HG02938 (cell line): Measurements from ENCODE around the gene SERPINA12.
"Not testable (repeated sequence)": the region's sequence is repeated elsewhere in the genome, so short reads cannot be mapped to it uniquely, and the experiment has no call there.

Experiments used
- ATAC-seq: cut with Tn5 transposase; IDR thresholded peaks from one replicate; pipeline ENCODE4 v1.9.1; 2021; ENCODE audit warnings: mild to moderate bottlenecking, moderate library complexity; ENCODE audit not compliant: unreplicated experiment

The SERPINA12 gene

GRCh38 chr14:94538070-94538740 lies 28.9 kb upstream of the SERPINA12 start:
- ATAC-seq, result no peak

- ATAC-seq, result no peak
Observed at GRCh38 chr14:94536836-94537235, 27.6 kb upstream of the SERPINA12 start.

GRCh38 chr14:94535506-94535905 lies 26.2 kb upstream of the SERPINA12 start:
- ATAC-seq, result no peak

- no peak for ATAC-seq
Observed at GRCh38 chr14:94532447-94532846, 23.2 kb upstream of the SERPINA12 start.

DNA sequence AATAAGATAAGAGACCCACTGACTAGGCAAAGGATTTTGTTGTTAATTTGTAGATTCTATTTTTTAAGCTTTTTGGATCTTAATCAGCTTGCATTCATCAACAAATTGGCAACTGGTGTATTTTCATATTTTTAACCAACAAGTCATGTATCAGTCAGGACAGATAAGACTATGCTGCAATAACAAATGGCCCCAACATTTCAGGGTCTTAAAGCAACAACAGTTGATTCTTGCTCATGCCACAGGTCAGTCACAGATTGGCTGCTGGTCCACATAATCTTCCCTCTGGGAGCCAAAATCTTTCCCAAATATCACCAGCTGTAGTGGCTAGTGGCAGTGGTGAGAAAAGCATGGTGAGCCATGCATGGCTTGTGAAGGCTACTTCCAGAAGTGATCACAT lies 21.9 kb upstream of the SERPINA12 start:
- ATAC-seq, result no peak

DNA sequence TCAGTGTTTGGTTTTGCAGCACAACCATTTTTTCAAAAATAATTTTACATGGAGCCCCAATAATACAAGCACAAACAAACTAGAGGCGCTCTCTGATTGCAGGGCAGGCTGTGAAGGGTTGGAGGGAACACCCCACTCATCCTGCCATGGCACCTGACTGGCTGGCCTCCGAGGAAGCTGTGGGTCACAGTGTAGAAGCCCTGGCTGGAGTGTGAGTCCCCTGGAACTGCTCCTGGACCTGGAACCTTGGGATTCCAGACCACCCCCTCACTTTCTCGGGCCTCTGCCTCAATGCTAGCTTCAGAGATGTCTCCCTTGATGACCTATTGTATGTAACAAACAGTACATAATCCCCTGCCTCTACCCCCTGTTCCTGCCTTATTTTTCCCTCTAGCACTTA lies 14.8 kb upstream of the SERPINA12 start:
- ATAC-seq, result no peak

DNA sequence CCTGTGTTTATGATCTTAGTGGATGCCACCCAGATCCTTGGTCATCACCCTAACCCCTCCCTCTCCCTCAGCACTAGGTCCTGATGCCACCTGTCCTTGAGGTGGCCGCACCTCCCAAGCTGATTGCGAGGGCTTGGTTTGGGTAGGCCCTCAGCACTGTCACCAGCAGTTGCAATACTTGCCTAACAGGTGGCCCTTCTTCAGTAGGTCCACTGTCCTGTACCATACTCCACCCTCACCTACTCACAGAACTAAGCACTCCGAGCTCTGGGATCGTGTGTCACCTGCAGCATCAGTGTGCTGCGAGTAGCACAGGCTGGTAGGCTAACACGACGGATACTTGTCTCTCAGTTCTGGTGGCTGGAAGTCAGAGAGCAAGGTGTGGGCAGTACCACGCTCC lies 14.0 kb upstream of the SERPINA12 start:
- no peak for ATAC-seq

DNA sequence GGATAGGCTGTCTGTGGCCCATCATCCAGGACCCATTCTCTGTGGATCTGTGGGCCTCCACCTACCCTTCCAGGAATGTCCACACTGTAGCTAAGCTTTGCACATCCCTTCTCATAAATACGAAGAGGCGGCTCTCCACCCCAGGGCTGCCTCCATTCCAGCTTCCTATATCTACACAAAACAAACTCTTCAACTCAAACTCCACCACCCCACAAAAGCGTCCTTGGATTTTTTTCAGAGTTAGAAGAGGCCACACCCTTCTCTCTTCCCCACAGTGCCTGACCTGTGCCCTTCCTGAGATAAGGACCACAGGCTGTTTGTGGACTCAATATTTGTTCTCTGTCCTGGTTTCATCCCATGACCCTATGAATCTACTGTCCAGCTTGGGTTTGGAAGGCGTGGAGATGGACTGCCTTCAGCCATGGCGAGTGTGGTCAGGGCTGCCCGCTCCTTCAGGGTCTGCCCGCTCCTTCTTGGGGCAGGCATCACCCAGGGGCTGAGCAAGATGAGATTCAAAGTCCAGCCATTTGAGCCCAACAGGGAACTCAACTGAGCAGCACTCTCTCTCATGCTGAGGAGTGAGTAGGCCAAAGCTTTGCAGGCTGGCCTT lies 13.0 kb upstream of the SERPINA12 start:
- ATAC-seq, result no peak

DNA sequence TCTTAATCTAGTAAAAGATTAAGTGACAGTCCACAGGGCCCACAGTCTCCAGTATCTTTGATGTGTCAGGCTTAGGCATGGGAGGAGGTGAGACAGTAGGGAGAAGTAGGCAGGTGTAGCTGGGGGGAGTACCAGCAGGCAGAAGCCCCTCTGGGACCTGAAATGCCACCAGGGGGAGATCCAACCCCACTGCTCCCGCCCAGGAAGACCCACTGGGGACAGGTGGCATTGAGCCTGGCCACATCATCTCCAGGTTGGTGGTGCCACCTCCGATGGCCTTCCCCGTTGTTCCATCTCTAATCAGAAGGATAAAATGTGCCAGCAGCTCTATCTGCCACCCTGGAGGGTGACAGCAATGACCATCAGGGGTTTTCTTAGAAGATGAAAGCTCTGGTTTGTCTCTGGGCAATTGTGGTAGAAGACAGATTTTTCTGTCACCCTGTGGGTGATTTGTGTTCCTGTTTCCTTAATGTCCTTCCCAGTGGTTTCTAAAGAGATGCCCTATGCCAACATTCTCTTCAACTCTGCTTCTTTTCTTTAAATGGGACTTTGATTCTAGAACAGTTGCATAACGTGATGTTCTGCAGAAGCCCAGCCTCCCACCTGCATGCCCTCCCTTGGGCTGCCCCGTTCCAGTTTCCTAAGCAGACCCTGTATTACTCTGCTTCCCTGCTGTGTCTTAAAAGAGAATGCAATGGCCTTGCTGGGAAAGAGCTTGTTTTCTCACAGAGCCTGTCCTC lies 12.3 kb upstream of the SERPINA12 start:
- ATAC-seq, result no peak

DNA sequence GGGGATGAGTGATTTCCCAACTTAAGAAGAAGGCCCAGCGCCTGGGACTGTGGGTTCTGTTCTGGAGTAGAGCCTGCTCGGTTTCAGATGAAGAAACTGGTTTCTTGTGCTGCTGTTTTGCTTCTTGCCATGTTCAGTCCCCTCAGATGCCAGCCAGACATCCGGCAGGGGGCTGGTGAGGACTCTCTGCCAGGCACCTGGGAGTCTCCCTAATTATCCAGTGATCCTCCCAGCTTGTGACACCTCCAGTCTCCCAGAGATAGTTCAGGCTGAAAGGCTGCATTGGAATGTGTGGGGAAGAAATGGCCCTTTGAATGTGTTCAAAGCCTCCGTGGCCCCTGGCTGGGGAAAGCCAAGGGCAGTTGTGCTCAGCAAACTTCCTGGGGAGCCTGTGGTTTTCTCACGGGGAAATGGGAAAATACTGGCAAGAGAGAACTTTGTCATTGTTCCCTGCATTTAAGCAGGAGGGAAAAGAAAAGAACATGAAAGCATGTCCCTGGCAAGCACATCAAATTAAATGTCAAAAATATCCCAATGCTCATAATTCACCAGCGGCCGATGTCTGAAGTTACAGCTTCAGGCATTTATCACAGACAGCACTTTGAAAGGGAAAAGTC lies 8.5 kb upstream of the SERPINA12 start:
- ATAC-seq, result no peak

- no peak for ATAC-seq
Observed at GRCh38 chr14:94517248-94517640, 8.0 kb upstream of the SERPINA12 start.

- no peak for ATAC-seq
Observed at GRCh38 chr14:94515856-94516255, 6.6 kb upstream of the SERPINA12 start.

GRCh38 chr14:94515426-94515825 lies 6.2 kb upstream of the SERPINA12 start:
- ATAC-seq, result no peak

GRCh38 chr14:94514351-94514750 lies 5.1 kb upstream of the SERPINA12 start:
- ATAC-seq, result no peak

DNA sequence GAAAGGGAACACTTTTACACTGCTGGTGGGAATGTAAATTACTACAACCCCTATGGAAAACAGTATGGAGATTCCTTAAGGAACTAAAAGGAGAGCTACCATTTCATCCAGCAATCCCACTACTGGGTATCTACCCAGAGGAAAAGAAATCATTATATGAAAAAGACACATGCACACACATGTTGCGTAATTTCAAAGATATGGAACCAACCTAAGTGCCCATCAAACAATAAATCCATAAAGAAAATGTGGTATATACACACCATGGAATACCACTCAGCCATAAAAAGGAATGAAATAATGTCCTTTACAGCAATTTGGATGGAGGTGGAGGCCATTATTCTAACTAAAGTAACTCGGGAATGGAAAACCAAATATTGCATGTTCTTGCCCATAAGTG lies 1.2 kb upstream of the SERPINA12 start:
- not testable (repeated sequence) for ATAC-seq

DNA sequence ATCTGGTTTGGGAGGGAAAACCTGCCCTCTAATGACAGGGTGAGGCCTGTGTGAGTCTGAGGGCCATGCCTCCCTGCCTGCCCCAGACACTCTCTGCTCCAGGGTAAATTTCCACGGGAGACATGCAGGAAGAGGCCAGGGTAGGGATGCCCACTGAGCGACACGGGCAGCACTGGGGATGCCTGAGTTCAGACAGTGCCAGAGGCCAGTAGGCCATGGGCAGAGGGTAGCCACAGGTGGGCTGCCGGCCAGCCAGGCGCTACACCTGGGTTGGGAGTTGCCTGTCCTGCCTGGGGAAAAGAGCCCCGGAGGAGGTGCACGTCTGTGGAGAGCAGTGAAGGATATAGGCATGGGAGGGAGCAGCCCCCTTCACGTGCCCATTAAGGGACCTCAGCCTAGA lies 3.6 kb downstream of the SERPINA12 start:
- no peak for ATAC-seq

DNA sequence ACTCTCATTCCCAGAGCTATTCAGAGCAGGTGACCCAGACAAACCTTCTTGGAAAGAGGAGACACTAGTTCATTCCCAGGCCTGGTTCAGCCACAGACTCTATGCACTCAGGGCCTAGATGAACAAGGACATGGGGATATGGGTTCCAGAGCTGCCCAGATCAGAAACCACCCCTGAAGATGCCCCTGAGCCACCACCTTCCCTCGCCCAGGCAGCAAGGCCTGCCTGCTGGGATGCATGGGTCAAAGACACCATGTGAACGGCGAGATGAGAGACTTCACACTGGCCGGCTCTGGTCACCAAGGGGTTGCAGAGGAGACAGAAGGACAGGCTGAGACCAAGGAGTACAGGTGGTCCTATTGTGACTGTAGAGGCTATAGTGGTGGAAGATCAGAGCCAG lies 4.1 kb downstream of the SERPINA12 start:
- ATAC-seq, result no peak

- no peak for ATAC-seq
Observed at GRCh38 chr14:94501588-94502516, 7.4 kb downstream of the SERPINA12 start.

GRCh38 chr14:94500264-94500663 lies 9.0 kb downstream of the SERPINA12 start:
- ATAC-seq, result no peak

DNA sequence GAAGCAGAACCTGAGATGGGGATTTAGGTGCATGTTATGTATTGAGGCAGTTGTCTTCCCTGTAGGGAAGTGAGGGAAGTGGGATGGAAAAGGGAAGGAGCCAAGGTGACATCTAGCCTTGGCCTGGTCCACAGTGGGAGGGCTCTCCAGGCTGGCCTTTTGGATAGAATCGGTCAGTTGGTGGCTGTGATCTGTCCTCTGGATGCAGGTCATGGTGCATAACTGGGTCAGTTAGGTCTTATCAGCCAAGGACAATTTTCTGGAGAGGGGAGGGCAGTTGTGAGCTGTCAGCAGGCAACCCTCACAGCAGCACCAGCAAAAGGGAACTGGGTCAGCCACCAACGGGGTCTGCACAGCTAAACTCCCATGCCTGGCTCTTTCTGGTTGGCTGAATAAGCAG lies 9.6 kb downstream of the SERPINA12 start:
- no peak for ATAC-seq

GRCh38 chr14:94498215-94498614 lies 11.1 kb downstream of the SERPINA12 start:
- no peak for ATAC-seq
